ENCODE results near the gene GLYR1. TPM values are rescaled to one million over a fixed set of nuclear protein-coding genes. Genes with fewer than 3 reads are reported as not detected.

Gene GLYR1
- total RNA-seq, 1 experiment from 2014 or later: 111 TPM

DNA sequence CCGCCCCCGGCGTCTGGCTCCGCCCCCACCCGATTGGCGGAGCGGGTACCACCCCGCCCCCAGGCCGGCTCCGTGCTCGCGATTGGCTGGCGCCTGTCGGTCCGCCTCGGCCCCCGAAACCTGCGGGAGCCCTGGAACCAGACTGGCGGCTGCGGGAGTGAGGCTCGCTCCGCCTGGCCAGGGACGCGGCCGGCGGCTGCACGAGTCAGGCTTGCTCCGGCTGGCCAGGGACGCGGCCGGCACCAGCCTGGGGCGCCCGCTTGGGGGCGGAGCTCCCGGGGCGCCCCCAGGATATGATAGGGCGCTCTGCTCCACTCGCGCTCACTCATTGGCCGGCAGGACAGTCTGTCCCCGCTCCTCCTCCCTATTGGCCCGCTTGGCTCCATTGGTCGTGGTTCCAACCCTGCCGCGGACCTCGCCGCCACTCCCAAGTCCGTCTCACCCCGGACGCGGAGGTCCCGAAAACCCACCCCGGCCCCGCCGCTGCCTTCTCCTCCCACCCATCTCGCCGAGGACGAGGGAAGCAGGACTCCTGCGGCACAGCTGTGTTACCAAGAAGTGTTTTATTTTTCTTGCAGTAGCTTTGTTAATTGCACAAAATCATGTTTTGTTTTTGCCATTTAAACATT is 44.3 kb downstream of the GLYR1 start:
- no peaks in the 10 kb centered on the region for H3K27me3 ChIP-seq (ENCODE audit: control insufficient read depth, insufficient read depth, low read length)
- peak; percentile 39; the same call in 1 of the 2 replicates for TF ChIP-seq POLR2AphosphoS5 (IDR thresholded peaks at IDR 0.05; ENCODE audit: low read depth, low read length)
- TF ChIP-seq, protein P1, sequence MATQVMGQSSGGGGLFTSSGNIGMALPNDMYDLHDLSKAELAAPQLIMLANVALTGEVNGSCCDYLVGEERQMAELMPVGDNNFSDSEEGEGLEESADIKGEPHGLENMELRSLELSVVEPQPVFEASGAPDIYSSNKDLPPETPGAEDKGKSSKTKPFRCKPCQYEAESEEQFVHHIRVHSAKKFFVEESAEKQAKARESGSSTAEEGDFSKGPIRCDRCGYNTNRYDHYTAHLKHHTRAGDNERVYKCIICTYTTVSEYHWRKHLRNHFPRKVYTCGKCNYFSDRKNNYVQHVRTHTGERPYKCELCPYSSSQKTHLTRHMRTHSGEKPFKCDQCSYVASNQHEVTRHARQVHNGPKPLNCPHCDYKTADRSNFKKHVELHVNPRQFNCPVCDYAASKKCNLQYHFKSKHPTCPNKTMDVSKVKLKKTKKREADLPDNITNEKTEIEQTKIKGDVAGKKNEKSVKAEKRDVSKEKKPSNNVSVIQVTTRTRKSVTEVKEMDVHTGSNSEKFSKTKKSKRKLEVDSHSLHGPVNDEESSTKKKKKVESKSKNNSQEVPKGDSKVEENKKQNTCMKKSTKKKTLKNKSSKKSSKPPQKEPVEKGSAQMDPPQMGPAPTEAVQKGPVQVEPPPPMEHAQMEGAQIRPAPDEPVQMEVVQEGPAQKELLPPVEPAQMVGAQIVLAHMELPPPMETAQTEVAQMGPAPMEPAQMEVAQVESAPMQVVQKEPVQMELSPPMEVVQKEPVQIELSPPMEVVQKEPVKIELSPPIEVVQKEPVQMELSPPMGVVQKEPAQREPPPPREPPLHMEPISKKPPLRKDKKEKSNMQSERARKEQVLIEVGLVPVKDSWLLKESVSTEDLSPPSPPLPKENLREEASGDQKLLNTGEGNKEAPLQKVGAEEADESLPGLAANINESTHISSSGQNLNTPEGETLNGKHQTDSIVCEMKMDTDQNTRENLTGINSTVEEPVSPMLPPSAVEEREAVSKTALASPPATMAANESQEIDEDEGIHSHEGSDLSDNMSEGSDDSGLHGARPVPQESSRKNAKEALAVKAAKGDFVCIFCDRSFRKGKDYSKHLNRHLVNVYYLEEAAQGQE (IDR thresholded peaks at IDR 0.05; ENCODE audit: insufficient read depth in 1 of 2, low read depth in 2 of 2, low read length in 1 of 2): no peak
- peaks cover 27% of the 10 kb centered on the region for H3K4me1 ChIP-seq (ENCODE audit: control insufficient read depth, insufficient read depth, low read length)
- H3K36me3 ChIP-seq (ENCODE audit: control insufficient read depth, insufficient read depth, low read length): no peaks in the 10 kb centered on the region
- H3K4me3 ChIP-seq (ENCODE audit: low read depth in 2 of 2, low read length in 2 of 2): peak overlapping the region; percentile 66 to 70
- ATAC-seq: peak; percentile 94
- ChIA-PET POLR2A (no interaction called here), CTCF (interaction anchor here (0.7 kb wide), 1 partner anchor 134 kb away, joined by 3 read pairs; no protein-coding TSS in a partner anchor)
- in situ Hi-C loops (cut with HindIII; ENCODE audit: low pct_unique_long_range_greater_than_20kb, low sequenced_read_pairs) (no loop called here), intact Hi-C loops (cut with micrococcal nuclease; ENCODE audit: unreplicated experiment) (no loop called here)
- BruUV-seq (replicated peaks): no TSS peak
- peak overlapping the region; percentile 85 for H3K27ac ChIP-seq (ENCODE audit: low read length)
- H3K9me3 ChIP-seq (ENCODE audit: control insufficient read depth, insufficient read depth, low read depth, low read length): no peaks in the 10 kb centered on the region
- peak; percentile 58 for DNase-seq (ENCODE audit: low read depth, low spot score)

DNA sequence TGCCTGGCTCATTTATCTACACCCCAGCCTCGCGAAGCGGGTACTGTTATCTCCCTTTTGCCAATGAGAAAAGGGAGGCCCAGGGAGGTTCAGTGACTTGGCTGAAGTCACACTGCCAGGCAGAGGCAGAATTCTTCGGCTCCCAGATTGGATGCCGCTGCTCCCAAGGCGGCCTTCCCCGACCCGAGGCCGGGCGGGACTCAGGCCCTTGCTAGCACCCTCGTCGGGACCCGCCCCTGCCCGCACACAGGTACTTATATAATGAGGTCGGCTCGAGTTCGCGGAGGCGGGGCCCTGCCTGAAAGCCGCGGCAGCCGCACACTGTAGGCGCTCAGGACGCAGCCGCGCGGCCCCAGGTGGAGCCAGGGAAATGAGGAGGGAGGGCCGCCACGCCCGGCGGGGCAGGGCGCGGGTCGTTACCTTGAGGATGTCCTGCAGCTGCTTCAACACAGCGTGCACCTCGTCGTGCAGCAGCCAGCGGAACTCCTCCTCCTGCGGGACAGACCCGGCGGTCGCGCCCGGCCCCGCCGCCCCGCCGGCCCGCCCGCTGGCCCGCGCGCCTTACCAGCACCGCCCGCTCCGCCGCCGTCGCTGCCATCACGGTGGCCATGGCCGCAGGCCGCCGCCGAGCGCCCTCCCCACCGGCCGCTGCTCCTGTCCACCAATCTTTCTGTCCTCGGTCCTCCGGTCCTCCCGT is 45.0 kb downstream of the GLYR1 start, which contains the start of gene ROGDI:
Gene ROGDI (minus strand): TSS at position 672 of the 697 bp plus-strand sequence. CDS start 62 bp downstream, at position 610.
- in situ Hi-C loops (cut with HindIII; ENCODE audit: low pct_unique_long_range_greater_than_20kb, low sequenced_read_pairs) (no loop called here), intact Hi-C loops (cut with micrococcal nuclease; ENCODE audit: unreplicated experiment) (no loop called here)
- Histone ChIP-seq H3K4me3 (ENCODE audit: low read depth in 2 of 2, low read length in 2 of 2) (peak within 1 kb of the TSS; percentile 66 to 70), H3K4me1 (ENCODE audit: control insufficient read depth, insufficient read depth, low read length) (peaks cover 27% of the 10 kb centered on the region), H3K36me3 (ENCODE audit: control insufficient read depth, insufficient read depth, low read length) (no peaks in the 10 kb centered on the region), H3K27ac (ENCODE audit: low read length) (peak within 1 kb of the TSS; percentile 85), H3K9me3 (ENCODE audit: control insufficient read depth, insufficient read depth, low read depth, low read length) (no peaks in the 10 kb centered on the region), H3K27me3 (ENCODE audit: control insufficient read depth, insufficient read depth, low read length) (no peaks in the 10 kb centered on the region)
- ChIA-PET CTCF (interaction anchor here (0.7 kb wide), 1 partner anchor 134 kb away, joined by 3 read pairs; no protein-coding TSS in a partner anchor), POLR2A (no interaction called here)
- DNase-seq (ENCODE audit: low read depth, low spot score) (no peak), ATAC-seq (peak; percentile 79)
- no TSS peak for BruUV-seq (replicated peaks)
- TF ChIP-seq SIN3A (IDR thresholded peaks at IDR 0.05; ENCODE audit: borderline replicate concordance, insufficient read depth, low read depth, low read length) (peak; percentile 35; the same call in 1 of the 2 replicates), TCF7L2 (IDR thresholded peaks at IDR 0.05; ENCODE audit: low read depth, low read length) (no peak)
- TF ChIP-seq, protein P2, sequence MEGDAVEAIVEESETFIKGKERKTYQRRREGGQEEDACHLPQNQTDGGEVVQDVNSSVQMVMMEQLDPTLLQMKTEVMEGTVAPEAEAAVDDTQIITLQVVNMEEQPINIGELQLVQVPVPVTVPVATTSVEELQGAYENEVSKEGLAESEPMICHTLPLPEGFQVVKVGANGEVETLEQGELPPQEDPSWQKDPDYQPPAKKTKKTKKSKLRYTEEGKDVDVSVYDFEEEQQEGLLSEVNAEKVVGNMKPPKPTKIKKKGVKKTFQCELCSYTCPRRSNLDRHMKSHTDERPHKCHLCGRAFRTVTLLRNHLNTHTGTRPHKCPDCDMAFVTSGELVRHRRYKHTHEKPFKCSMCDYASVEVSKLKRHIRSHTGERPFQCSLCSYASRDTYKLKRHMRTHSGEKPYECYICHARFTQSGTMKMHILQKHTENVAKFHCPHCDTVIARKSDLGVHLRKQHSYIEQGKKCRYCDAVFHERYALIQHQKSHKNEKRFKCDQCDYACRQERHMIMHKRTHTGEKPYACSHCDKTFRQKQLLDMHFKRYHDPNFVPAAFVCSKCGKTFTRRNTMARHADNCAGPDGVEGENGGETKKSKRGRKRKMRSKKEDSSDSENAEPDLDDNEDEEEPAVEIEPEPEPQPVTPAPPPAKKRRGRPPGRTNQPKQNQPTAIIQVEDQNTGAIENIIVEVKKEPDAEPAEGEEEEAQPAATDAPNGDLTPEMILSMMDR (IDR thresholded peaks at IDR 0.05): no peak
